ENCODE data around the gene COL5A1.
A peak's percentile ranks its signal among the peaks of the same experiment; 100 is the strongest.

Gene COL5A1

GRCh38 chr9:134861595-134862334 is 220.2 kb downstream of the COL5A1 start:
- TF ChIP-seq CTCF (IDR thresholded peaks at IDR 0.05; ENCODE audit: low read depth, low read length, missing control alignments) = no peak
- no peak overlapping the region for H3K4me3 ChIP-seq (ENCODE audit: low read depth, low read length)
- in situ Hi-C loops (cut with HindIII; ENCODE audit: low sequenced_read_pairs) = no loop called here
- DNase-seq (ENCODE audit: low read depth) = no peak

DNA sequence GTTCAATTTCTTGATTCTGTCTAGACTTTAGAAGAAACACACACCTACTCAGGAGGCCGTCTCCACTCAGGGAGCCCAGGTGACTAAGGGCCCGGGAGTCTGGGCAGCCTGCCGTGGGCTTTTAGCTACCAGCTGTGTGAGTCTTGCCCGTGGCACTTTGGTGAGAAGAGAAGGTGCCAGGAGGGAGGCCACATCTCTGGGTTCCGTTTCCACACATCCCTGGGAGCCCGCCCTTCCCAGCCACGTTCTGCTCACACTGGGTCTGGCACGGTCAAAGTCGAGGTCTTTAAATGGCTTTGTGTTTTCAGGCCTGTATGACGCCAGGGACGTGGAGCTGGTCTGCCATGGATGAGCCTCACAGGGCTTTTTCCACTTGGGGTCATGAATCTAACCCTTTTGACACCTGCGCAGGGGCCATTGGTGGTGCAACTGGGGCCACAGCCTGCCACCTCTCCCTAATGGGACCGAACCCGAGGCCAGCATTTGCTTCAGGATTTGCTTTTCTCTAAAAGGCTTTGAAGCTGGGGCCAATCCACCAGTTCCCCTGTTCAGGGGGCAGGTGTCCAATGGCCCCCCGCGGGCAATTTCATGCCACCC is 221.8 kb downstream of the COL5A1 start:
- no peak overlapping the region for H3K4me3 ChIP-seq (ENCODE audit: low read depth, low read length)
- TF ChIP-seq CTCF (IDR thresholded peaks at IDR 0.05; ENCODE audit: low read depth, low read length, missing control alignments) = no peak
- no peak for DNase-seq (ENCODE audit: low read depth)
- in situ Hi-C loops (cut with HindIII; ENCODE audit: low sequenced_read_pairs) = no loop called here

DNA sequence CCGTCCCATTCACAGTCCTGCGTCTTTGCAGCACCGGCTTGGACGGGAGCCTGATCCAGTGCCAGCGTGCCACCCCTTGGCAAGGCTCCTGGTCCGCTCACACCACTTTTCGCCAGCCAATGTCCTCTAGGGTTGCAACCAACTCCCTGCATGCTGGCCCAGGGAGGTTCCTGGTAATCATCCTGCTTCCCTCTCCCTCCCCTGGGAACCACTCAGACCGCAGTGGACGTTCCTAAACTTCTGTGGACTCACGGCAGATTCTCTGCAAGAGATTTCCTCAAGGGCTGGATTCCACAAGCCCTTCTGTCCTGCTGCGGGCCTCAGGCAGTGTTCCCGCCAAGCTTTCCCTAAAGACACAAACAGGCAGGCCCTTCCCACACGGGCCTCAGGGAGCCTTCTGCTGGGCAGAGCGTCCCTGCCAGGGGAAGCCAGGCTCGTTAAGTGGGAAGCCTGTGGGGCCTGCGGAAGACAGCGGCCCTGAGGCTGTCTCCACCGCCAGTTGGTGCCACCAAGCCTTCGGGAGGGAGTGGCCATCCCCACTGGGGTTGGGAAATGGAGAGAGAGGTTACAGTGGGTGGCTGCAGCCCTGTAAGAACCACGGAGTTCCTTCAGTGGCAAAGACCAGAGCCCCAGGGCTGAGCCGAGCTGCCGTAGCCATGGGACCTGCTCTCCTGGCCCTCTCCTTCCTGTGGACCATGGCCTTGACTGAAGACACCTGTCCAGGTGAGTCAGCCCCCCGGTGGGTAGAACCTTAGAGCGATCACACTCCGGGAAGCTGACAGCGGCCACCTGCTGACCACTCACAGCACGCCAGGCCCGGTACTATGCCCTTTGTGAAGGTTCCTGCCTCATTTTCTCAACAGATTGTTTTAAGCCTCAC is 222.6 kb downstream of the COL5A1 start:
- in situ Hi-C loops (cut with HindIII; ENCODE audit: low sequenced_read_pairs) = no loop called here
- no peak overlapping the region for H3K4me3 ChIP-seq (ENCODE audit: low read depth, low read length)
- peak; percentile 12 for DNase-seq (ENCODE audit: low read depth)
- TF ChIP-seq CTCF (IDR thresholded peaks at IDR 0.05; ENCODE audit: low read depth, low read length, missing control alignments) = no peak

DNA sequence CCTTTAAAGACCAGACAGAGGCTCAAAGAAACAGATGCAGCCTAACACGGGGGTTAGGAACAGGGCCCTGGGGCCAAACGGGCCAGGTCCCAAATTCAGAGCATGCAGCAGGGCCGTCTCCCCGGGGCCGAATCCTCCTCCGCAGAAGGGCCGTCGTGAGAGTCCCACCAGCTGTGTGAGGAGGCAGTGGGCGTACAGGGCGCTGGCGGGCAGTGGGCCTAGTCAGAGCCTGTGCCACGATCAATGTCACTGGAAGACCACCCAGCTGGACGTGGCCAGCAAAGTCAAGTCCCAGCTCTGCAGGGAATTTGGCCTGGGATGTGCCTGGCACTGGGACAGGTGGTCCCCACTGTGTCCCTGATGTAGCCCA is 223.2 kb downstream of the COL5A1 start:
- in situ Hi-C loops (cut with HindIII; ENCODE audit: low sequenced_read_pairs) = no loop called here
- no peak overlapping the region for H3K4me3 ChIP-seq (ENCODE audit: low read depth, low read length)
- DNase-seq (ENCODE audit: low read depth) = no peak
- no peak for TF ChIP-seq CTCF (IDR thresholded peaks at IDR 0.05; ENCODE audit: low read depth, low read length, missing control alignments)

DNA sequence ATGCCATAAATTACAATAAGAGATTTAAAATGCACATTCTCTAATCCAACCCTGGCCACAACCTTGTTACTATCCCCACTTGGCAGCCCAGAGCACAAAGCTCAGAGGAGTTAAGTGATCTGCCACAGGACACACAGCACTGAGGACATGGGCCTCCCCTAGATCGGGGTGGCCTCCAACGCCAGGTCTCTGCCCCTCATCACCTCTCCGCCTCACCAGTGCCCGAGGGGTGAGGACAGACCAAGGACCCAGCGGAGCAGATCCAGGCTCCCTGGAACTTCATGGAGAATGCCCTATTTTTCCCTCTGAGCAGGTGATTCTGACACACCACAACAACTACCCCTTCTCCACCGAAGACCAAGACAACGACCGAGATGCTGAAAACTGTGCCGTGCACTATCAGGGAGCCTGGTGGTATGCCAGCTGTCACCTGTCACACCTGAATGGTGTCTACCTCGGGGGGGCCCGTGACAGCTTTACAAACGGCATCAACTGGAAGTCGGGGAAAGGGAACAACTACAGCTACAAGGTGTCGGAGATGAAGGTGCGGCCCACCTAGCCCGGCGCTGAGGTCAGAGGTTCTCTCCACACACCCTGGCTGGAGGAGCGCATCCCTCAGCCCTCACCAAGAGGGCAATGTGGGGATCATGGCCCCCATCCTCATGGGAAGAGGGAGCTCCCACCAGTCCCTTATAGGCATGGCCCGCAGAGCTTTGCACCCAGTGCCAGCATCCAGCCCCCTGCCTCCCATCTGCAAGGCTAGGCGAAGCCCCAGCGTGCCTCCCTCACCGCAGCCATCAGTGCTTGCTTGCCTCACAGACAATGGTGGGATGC is 226.5 kb downstream of the COL5A1 start:
- in situ Hi-C loops (cut with HindIII; ENCODE audit: low sequenced_read_pairs) = no loop called here
- no peak overlapping the region for H3K4me3 ChIP-seq (ENCODE audit: low read depth, low read length)
- DNase-seq (ENCODE audit: low read depth) = no peak
- TF ChIP-seq CTCF (IDR thresholded peaks at IDR 0.05; ENCODE audit: low read depth, low read length, missing control alignments) = no peak

All from astrocyte of the cerebellum (primary cell).